Stimulated activated CD4-positive, alpha-beta T cell treated with anti-CD3 and anti-CD28 coated beads, Interleukin-1b, Interleukin-23, amount 100 ng/mL, for 48 hours (primary cell): ENCODE data around the gene PIP4K2C.
"Not testable (repeated sequence)": the region's sequence is repeated elsewhere in the genome, so short reads cannot be mapped to it uniquely, and the experiment has no call there.

Experiments
- DNase-seq: peaks from one replicate; pipeline ENCODE4 v3.0.0-alpha.2; 2020

Gene PIP4K2C

DNA sequence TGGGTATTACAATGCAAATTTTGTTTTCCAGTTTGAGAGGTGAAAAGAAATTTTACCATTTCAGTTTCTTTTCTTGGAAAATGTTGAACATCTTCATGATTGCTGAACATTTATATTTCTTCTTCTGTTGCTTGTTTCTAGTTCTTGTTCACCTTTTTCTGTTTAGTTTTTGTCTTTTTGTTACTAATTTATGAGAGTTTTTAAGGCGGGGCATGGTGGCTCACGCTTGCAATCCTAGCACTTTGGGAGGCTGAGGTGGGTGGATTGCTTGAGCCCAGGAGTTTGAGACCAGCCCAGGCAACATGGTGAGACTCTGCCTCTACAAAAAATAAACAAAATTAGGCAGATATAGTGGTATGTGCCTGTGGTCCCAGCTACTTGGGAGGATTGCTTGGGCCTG, 30.5 kb upstream of the PIP4K2C start:
- DNase-seq = no peak

DNA sequence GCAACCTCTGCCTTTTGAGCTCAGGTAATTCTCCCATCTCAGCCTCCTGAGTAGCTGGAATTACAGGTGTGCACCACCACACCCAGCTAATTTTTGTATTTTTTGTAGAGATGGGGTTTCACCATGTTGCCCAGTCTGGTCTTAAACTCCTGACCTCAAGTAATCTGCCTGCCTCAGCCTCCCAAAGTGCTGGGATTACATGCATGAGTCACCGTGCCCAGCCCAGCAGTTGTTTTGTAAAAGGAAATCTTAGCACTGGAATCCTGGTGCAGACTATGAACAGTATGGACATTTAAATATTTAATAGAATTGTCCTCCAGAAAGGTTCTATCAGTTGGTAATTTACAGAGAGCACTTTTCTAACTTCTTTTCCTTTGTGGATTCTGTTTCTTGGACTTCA, 29.9 kb upstream of the PIP4K2C start:
- not testable (repeated sequence) for DNase-seq

DNA sequence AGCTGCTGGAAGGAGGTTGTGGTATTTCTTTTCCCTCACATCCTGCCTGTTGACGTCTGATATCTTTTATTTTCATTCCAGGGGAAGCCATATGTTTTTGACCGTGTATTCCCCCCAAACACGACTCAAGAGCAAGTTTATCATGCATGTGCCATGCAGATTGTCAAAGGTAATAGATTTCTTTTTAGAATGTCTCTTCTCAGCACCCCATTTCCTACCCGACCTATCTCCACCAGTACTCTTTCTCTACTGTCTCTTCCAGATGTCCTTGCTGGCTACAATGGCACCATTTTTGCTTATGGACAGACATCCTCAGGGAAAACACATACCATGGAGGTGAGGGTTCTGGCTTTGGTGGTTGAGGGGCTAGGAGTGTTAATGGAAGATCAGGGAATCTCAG, 27.6 kb upstream of the PIP4K2C start:
- no peak for DNase-seq

- DNase-seq = no peak
Measured at GRCh38 chr12:57564178-57564740, 26.7 kb upstream of the PIP4K2C start.

DNA sequence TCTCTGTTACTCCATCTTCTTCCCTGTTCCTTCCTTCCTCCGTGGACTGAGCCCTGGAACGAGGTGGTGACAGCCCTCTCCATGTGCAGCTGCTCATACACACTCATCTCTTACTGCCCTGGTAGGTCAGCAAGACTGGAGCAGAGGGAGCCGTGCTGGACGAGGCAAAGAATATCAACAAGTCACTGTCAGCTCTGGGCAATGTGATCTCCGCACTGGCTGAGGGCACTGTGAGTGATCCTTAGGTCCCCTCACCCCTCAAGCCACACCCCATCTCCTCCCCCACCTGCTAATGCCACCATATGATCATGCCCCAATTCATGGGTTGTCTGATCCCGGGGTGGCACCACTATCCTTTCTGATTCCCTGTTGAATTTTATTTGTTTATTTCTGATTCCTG, 22.2 kb upstream of the PIP4K2C start:
- no peak for DNase-seq

DNA sequence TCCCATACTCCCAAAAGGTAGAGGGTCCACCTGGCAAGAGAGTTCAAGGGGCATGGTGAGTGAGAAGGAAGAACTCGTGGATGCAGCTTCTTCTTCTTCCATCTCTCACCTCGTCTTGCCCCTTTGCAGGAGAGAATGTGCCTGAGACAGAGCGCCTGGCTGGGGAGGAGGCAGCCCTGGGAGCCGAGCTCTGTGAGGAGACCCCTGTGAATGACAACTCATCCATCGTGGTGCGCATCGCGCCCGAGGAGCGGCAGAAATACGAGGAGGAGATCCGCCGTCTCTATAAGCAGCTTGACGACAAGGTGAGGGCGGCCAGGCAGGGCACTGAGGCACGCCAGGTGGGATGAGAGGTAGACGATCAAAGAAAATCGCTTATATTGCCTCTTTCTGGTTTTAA, 21.1 kb upstream of the PIP4K2C start:
- DNase-seq = no peak

GRCh38 chr12:57570438-57570837, 20.6 kb upstream of the PIP4K2C start:
- DNase-seq = not testable (repeated sequence)

- DNase-seq = no peak
Measured at GRCh38 chr12:57571926-57572762, 18.8 kb upstream of the PIP4K2C start.

GRCh38 chr12:57574795-57575194, 16.2 kb upstream of the PIP4K2C start:
- no peak for DNase-seq

- no peak for DNase-seq
Measured at GRCh38 chr12:57575771-57576612, 15.0 kb upstream of the PIP4K2C start.

GRCh38 chr12:57576613-57577160, 14.3 kb upstream of the PIP4K2C start:
- no peak for DNase-seq

DNA sequence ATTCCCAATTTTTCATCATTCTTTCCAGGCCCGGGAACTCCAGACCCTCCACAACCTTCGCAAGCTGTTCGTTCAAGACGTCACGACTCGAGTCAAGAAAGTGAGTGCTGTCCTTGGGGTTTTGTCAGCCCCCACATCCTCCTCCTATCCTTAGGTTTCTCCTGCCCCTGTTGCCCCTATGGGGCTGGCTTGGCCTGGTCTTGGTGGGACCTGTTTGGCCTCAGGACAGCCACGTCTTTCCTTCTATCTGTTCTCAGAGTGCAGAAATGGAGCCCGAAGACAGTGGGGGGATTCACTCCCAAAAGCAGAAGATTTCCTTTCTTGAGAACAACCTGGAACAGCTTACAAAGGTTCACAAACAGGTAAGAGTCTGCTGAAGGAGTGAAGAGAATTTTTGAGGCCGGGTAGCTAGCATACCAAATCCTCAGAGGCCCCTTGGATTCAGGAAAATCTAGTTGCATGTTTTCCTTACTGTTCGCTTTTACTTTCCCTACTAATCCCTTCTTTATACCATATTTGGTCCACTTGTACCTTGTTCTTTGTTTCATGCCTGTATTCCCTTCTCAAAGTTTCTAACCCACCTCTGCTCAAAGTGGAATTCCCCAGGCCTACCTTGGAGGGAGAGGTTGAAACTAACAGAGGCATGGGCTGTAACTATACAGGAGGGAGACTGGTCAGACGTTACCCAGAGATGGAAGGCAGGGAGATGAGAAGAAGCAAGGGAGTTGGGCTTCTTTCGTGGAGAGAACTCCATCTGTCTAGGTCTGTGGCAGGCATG, 12.8 kb upstream of the PIP4K2C start:
- DNase-seq = no peak

- DNase-seq = no peak
Measured at GRCh38 chr12:57579011-57579410, 12.0 kb upstream of the PIP4K2C start.

DNA sequence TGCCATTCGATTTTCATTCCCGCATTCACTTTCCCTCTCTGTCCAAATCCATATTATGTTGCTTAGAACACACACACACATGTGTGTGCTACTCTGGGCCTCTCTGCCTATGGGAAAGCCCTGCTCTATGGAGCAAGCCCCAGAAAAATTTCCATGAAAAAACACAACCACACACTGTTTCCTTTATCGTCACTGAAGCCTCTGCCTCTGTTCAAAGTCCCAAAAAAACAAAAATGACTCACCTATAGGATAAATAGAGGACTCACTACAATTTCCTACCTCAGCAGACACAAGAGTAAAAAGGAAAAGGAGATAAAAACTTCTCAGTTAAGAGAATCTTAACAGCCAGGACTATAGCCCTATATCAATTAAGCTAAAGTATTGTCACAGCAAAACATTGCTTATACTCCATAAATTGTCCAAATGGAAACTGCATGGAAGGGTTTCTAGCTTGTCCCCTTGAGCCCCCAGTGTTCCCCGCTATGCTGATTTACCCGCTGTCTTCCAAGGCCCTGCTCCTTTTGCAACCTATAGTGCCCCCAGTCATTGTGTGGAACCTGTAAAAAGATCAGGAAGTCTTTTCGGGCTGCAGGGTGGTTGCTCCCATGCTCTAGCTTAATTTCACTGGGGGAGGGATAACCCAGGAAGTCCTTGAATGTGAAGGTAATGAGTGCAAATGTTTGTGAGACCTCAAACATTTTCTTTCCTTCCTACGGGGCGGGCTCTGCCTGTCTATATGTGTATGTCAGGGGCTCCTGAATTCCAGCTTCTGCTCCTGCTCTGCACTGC, 11.1 kb upstream of the PIP4K2C start:
- no peak for DNase-seq

DNA sequence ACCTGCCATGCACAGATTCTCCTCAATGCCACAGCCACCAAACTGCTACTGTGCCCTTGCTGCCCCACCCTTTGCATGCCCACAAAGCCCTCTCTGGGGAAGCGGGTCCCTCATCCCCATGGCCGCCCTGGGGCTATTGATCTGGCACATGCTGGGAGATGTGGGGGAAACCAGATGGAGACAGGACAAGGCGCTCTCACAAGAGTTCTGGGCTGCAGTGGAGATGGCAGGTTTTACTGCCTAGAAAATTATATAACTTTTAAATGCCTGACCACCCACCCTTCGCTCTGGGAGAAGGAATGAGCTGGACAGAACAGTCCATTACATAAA, 10.6 kb upstream of the PIP4K2C start:
- DNase-seq = no peak

DNA sequence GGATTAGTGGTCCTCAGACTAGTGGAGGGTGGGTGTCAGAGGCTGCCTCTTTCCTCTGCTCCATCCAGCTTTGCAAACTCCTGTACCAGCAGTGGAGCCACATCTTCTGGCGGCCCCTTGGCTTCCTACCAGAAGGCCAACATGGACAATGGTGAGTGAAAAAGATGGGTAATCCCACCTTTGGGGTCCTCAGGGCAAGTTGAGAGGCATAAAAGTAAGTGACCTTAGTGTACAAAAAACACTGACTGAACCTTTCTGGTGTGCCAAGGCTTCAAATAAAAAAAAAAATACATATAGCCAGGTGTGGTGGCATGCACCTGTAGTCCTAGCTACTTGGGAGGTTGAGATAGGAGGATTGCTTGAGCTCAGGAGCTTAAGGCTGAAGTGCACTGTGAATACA, 9.2 kb upstream of the PIP4K2C start:
- no peak for DNase-seq

GRCh38 chr12:57582440-57582839, 8.6 kb upstream of the PIP4K2C start:
- DNase-seq = no peak

- DNase-seq = peak; percentile 72
Measured at GRCh38 chr12:57583008-57583831, 7.8 kb upstream of the PIP4K2C start.

DNA sequence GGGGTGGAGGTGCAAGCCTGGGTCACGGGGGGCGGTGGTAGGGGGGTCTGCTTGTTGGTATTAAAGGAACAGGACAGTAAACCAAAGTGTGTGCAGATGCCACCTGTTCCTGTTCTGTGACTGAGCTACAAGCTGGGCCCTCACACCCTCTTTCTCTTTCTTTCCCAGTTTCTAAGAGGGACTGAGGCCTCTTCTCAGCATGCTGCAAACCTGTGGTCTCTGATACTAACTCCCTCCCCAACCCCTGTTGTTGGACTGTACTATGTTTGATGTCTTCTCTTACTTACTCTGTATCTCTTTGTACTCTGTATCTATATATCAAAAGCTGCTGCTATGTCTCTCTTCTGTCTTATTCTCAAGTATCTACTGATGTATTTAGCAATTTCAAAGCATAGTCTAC, 6.9 kb upstream of the PIP4K2C start:
- DNase-seq = no peak

GRCh38 chr12:57584690-57585089, 6.3 kb upstream of the PIP4K2C start:
- no peak for DNase-seq

- DNase-seq = no peak
Measured at GRCh38 chr12:57585156-57585555, 5.8 kb upstream of the PIP4K2C start.
